Testis (tissue), 3 donors: Measurements from ENCODE around the gene FRMD8. TPM values are rescaled to one million over a fixed set of nuclear protein-coding genes. Genes with fewer than 3 reads are reported as not detected.

ENCODE experiments used
- DNase-seq: peaks from one replicate; pipeline ENCODE4 v3.0.0-alpha.2; 2019
- H3K27ac ChIP-seq, 2 donors: fragments of 200-600 bp; sonication (generic); one replicate each; pipeline ENCODE4 v1.5.1; 2019
- H3K27me3 ChIP-seq: fragments of 200-600 bp; sonication (generic); one replicate; pipeline ENCODE4 v1.5.1; 2019
- H3K36me3 ChIP-seq: fragments of 200-600 bp; sonication (generic); one replicate; pipeline ENCODE4 v1.5.1; 2017; ENCODE audit warnings: low read depth; ENCODE audit errors: missing control alignments
- H3K4me1 ChIP-seq: fragments of 200-600 bp; sonication (generic); one replicate; pipeline ENCODE4 v1.5.1; 2019
- H3K4me3 ChIP-seq, 2 donors: fragments of 200-600 bp; sonication (generic); one replicate each; pipeline ENCODE4 v1.5.1; 2017 to 2019
- H3K9me3 ChIP-seq: fragments of 200-600 bp; sonication (generic); one replicate; pipeline ENCODE4 v1.5.1; 2017
- CTCF ChIP-seq, 3 experiments: fragments of 450-650 bp in 2 of 3; fragments of 200-600 bp in 1 of 3; sonication (generic) in 1 of 3; IDR thresholded peaks; one replicate each; pipeline ENCODE4 v1.5.1; 2016 to 2019; ENCODE audit warnings: antibody characterized with exemption in 3 of 3, mild to moderate bottlenecking in 2 of 3, moderate library complexity in 1 of 3
- POLR2A ChIP-seq: fragments of 450-650 bp; IDR thresholded peaks from one replicate; pipeline ENCODE4 v1.6.1; 2017; ENCODE audit warnings: antibody characterized with exemption, mild to moderate bottlenecking, moderate library complexity
- WGBS, 2 donors: methylation state at CpG; one replicate each; pipeline ENCODE4 v1.1.5; 2018; 5-methylcytosine and 5-hydroxymethylcytosine counted together
- intact Hi-C: fragments of 100-400 bp; cut with DNase I; formaldehyde crosslinking; loops from one replicate; pipeline ENCODE4 v1.15.1; 2023; ENCODE audit warnings: low total_unique reads
- polyA plus RNA-seq: library from polyadenylated mRNA; stranded (reverse); fragments of 350-450 nt; fragmentation: Illumina TruSeq; extraction: RNeasy Lipid Tissue Mini Kit (QIAGEN cat#74804); gene quantifications from one replicate; pipeline ENCODE4 v1.2.3, GENCODE V29; 2014; ENCODE audit warnings: low read depth, low replicate concordance; ENCODE audit not compliant: insufficient read depth
- total RNA-seq, 2 donors: library from RNA; depleted of rRNA; stranded (reverse); fragments of >200 nt; gene quantifications; one replicate each; pipeline ENCODE4 v1.2.3, GENCODE V29; 2016

The FRMD8 gene
- total and polyA plus RNA-seq, 3 donors from 2014 or later, result 31.4 to 118 (median 92.5) TPM

GRCh38 chr11:65452806-65453490 lies 66.5 kb downstream of the FRMD8 start:
- H3K4me1 ChIP-seq, result peaks cover 3% of the 10 kb centered on the region
- intact Hi-C loops, result no loop called here
- H3K9me3 ChIP-seq, result no peaks in the 10 kb centered on the region
- 76 to 86% methylated on average over 8 of the region's 8 CpGs for WGBS, 2 donors
- TF ChIP-seq POLR2A (no peak), CTCF (IDR thresholded peaks at IDR 0.05) (no peak)
- no peaks in the 10 kb centered on the region for H3K27me3 ChIP-seq
- H3K27ac ChIP-seq, result no peak overlapping the region
- DNase-seq, result no peak
- H3K4me3 ChIP-seq, result no peak overlapping the region
- H3K36me3 ChIP-seq, result no peaks in the 10 kb centered on the region

DNA sequence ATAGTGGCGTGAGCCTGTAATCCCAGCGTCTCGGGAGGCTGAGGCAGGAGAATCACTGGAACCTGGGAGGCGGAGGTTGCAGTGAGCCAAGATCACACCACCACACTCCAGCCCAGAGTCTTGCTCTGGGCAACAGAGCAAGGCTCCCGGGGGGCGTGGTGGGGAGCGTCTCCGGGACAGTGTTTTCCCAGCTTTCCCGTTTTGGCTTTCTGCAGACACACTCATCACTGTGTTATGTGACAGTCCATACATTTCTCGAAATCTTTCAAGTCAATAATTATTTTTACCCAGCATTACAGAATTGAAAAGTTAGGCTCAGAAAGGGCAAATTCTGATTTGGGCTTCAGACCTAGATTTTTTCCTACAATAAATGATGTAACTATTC lies 67.9 kb downstream of the FRMD8 start:
- 36 to 61% methylated on average over 10 of the region's 10 CpGs for WGBS, 2 donors
- H3K27me3 ChIP-seq, result no peaks in the 10 kb centered on the region
- no peaks in the 10 kb centered on the region for H3K36me3 ChIP-seq
- H3K27ac ChIP-seq, result peak overlapping the region; percentile 72 to 90
- TF ChIP-seq POLR2A (no peak), CTCF (IDR thresholded peaks at IDR 0.05) (no peak)
- peaks cover 3% of the 10 kb centered on the region for H3K4me1 ChIP-seq
- peak overlapping the region; percentile 54 to 61 for H3K4me3 ChIP-seq
- no peaks in the 10 kb centered on the region for H3K9me3 ChIP-seq
- intact Hi-C loops, result no loop called here
- DNase-seq, result no peak

DNA sequence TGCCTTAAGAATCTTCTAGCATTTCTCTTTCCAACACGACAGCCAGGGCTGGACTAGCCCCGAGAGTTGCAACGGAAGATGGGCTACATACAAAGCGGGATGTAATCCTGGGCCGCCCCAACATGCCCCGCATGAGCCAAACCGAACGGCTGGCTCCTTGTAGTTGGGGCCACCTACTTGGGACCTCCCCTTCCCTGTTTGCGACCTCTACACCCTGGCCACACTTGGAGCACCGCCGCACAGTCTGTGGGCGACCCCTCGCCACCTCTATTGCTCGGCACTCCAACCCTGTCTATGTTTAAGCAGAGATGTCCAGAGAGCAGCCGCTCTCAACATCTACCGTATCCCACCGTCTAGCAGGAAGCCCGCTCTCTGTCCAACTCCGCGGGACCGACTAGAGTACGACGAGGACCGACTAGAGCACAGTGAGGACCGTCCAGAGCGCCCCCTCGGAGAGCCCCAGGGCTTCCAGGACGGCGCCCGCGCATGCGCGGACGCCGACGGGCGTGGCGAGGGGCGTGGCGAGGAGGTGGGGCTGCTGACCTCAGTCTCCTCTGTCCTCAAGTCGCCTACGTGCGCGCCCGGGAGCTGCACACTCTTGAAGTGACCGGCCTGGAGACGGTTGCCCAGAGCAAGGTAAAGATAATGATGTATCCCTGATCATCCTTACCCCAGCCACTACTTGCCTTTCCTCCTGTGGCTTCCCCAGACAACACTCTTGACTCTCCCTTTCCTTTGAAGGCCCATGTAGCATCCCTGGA lies 68.4 kb downstream of the FRMD8 start:
- H3K4me1 ChIP-seq, result peaks cover 3% of the 10 kb centered on the region
- no peaks in the 10 kb centered on the region for H3K27me3 ChIP-seq
- 4 to 8% methylated on average over 20 to 37 of the region's 47 CpGs for WGBS, 2 donors
- H3K9me3 ChIP-seq, result no peaks in the 10 kb centered on the region
- H3K36me3 ChIP-seq, result no peaks in the 10 kb centered on the region
- peak overlapping the region; percentile 54 to 61 for H3K4me3 ChIP-seq
- TF ChIP-seq POLR2A (peak; percentile 63), CTCF (IDR thresholded peaks at IDR 0.05) (no peak)
- intact Hi-C loops, result no loop called here
- peak; percentile 94 for DNase-seq
- peak overlapping the region; percentile 72 to 90 for H3K27ac ChIP-seq

DNA sequence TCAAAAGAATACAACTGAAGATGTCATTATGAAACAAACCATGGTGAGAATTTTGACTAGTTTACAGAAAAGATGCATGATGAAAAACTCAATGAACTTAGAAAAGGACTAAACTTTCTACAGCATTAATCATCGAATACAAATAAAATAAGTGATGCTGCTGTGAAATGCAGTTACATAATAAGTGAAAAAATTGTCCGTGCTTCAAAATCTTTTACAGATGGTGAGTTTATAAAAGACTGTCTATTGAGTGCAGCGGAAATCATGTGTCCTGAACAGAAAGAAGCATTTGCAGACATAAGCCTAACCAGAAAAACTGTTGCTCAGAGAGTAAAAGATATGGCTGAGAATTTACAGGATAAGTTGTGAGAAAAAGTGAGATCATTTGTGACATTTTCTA lies 70.0 kb downstream of the FRMD8 start:
- no peak overlapping the region for H3K4me3 ChIP-seq

More for the DNA sequence above, 70.0 kb downstream of the FRMD8 start:
- Histone ChIP-seq H3K27me3 (no peaks in the 10 kb centered on the region), H3K9me3 (no peaks in the 10 kb centered on the region), H3K27ac (no peak overlapping the region), H3K36me3 (no peaks in the 10 kb centered on the region), H3K4me1 (peaks cover 3% of the 10 kb centered on the region)
- intact Hi-C loops, result no loop called here
- TF ChIP-seq POLR2A (no peak), CTCF (IDR thresholded peaks at IDR 0.05) (no peak)
- WGBS, 2 donors, result 92 to 94% methylated on average over 3 of the region's 3 CpGs
- no peak for DNase-seq
